HG03457 (cell line): ENCODE data around the gene DERA.

Experiments
- ATAC-seq: cut with Tn5 transposase; IDR thresholded peaks from one replicate; pipeline ENCODE4 v1.9.1; 2021; ENCODE audit warnings: moderate number of reproducible peaks; ENCODE audit not compliant: unreplicated experiment

Gene DERA

GRCh38 chr12:16062611-16063010 is 151.5 kb downstream of the DERA start:
- no peak for ATAC-seq

GRCh38 chr12:16063726-16064125 is 152.6 kb downstream of the DERA start:
- no peak for ATAC-seq

GRCh38 chr12:16070113-16070512 is 159.0 kb downstream of the DERA start:
- ATAC-seq: no peak

GRCh38 chr12:16072678-16073077 is 161.5 kb downstream of the DERA start:
- ATAC-seq: no peak

GRCh38 chr12:16074894-16075293 is 163.8 kb downstream of the DERA start:
- ATAC-seq: no peak

- ATAC-seq: no peak
Observed at GRCh38 chr12:16075887-16076286, 164.8 kb downstream of the DERA start.

GRCh38 chr12:16076557-16076956 is 165.4 kb downstream of the DERA start:
- peak; percentile 81 for ATAC-seq

- no peak for ATAC-seq
Observed at GRCh38 chr12:16076970-16077522, 165.9 kb downstream of the DERA start.

GRCh38 chr12:16086462-16086861 is 175.3 kb downstream of the DERA start:
- no peak for ATAC-seq

- ATAC-seq: no peak
Observed at GRCh38 chr12:16086942-16087341, 175.8 kb downstream of the DERA start.
